ENCODE results near the gene MAP4K3. TPM values are rescaled to one million over a fixed set of nuclear protein-coding genes. Genes with fewer than 3 reads are reported as not detected.

The MAP4K3 gene
- total RNA-seq, 1 donor from 2014 or later: 48.1 TPM

DNA sequence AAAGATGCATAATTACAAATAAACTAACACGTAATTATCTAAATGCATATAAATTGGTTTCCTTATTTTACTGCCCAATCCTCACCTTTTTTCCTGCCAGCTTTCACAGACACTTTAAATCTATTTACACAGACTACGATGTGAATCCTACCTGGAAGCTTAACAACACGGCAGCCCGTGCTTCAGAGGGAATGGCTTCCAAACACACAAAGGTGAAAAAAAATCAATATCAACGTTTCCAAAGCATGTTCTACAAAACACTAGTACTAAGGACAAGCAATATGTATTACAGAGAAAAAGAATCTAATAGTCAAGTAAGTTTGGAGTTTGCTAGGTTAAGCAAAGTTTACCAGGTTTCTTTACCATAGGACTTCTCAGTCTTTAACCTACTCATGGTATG lies 4.4 kb downstream of the MAP4K3 start:
- no peak for DNase-seq
- peaks cover 5% of the 10 kb centered on the region for H3K9me3 Mint-ChIP-seq (ENCODE audit: unreplicated experiment)
- no peak overlapping the region for H3K27ac Mint-ChIP-seq (ENCODE audit: unreplicated experiment)
- peaks cover 28% of the 10 kb centered on the region for H3K4me1 Mint-ChIP-seq (ENCODE audit: low read depth, unreplicated experiment)
- H3K4me3 Mint-ChIP-seq (ENCODE audit: unreplicated experiment): no peak overlapping the region
- peaks cover 3% of the 10 kb centered on the region for H3K27me3 Mint-ChIP-seq (ENCODE audit: unreplicated experiment)
- TF ChIP-seq, protein P1, sequence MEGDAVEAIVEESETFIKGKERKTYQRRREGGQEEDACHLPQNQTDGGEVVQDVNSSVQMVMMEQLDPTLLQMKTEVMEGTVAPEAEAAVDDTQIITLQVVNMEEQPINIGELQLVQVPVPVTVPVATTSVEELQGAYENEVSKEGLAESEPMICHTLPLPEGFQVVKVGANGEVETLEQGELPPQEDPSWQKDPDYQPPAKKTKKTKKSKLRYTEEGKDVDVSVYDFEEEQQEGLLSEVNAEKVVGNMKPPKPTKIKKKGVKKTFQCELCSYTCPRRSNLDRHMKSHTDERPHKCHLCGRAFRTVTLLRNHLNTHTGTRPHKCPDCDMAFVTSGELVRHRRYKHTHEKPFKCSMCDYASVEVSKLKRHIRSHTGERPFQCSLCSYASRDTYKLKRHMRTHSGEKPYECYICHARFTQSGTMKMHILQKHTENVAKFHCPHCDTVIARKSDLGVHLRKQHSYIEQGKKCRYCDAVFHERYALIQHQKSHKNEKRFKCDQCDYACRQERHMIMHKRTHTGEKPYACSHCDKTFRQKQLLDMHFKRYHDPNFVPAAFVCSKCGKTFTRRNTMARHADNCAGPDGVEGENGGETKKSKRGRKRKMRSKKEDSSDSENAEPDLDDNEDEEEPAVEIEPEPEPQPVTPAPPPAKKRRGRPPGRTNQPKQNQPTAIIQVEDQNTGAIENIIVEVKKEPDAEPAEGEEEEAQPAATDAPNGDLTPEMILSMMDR (IDR thresholded peaks at IDR 0.05; ENCODE audit: partially characterized antibody, unreplicated experiment): no peak
- no peaks in the 10 kb centered on the region for H3K36me3 Mint-ChIP-seq (ENCODE audit: unreplicated experiment)

DNA sequence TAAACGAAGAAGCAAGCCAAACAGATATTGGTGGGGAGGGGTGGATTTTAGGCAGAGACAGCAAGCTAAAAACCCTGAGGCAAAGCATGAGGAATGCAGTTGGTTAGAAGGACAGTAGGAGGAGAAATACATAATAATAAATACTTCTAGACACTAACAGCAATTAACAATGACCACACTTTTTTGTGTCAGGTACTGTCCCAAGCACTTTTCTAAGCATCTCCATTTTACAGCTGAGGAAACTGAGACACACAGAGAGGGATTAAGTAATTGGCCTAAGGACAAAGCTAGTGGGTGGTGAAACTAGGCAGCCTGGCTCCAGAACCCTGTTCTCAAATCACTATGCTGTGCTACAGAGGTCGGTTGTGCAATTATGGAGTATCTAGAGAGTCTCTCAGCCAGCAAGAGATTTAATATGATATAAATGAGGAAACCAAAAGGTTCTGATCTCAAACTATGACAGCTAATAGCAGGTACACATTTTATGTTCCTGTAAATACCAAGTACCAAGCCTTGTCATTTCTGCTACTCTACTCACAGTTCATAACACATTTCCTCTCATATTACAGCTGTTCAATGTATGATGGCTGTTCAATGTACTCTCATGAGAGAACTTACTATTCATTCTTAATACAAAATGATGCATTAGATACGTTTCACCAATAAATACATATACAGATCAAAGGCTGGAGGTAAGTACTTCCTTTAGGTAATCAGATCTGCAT lies 5.3 kb downstream of the MAP4K3 start:
- no peak overlapping the region for H3K4me3 Mint-ChIP-seq (ENCODE audit: unreplicated experiment)
- no peaks in the 10 kb centered on the region for H3K36me3 Mint-ChIP-seq (ENCODE audit: unreplicated experiment)
- H3K4me1 Mint-ChIP-seq (ENCODE audit: low read depth, unreplicated experiment): peaks cover 28% of the 10 kb centered on the region
- H3K27me3 Mint-ChIP-seq (ENCODE audit: unreplicated experiment): peaks cover 3% of the 10 kb centered on the region
- H3K27ac Mint-ChIP-seq (ENCODE audit: unreplicated experiment): no peak overlapping the region
- peaks cover 5% of the 10 kb centered on the region for H3K9me3 Mint-ChIP-seq (ENCODE audit: unreplicated experiment)
- DNase-seq: no peak
- TF ChIP-seq, protein P1 (IDR thresholded peaks at IDR 0.05; ENCODE audit: partially characterized antibody, unreplicated experiment): no peak

DNA sequence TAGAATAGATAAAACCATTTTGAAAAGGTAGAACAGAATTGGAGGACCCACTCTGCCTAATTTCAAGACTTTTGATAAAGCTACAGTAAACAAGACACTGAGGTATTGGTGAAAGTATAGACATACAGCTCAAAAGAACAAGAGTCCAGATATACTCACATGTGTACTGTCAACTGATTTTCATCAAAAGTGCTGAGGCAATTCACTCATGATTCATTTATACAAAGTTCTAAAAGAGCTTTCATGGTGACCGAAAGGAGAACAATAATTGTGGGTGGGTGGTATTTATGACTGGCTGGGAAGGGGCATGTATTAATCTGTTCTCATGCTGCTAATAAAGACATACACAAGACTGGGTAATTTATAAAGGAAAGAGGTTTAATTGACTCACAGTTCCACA lies 7.3 kb downstream of the MAP4K3 start:
- no peak overlapping the region for H3K27ac Mint-ChIP-seq (ENCODE audit: unreplicated experiment)
- H3K4me3 Mint-ChIP-seq (ENCODE audit: unreplicated experiment): no peak overlapping the region
- DNase-seq: no peak
- no peaks in the 10 kb centered on the region for H3K36me3 Mint-ChIP-seq (ENCODE audit: unreplicated experiment)
- H3K27me3 Mint-ChIP-seq (ENCODE audit: unreplicated experiment): no peaks in the 10 kb centered on the region
- TF ChIP-seq, protein P1 (IDR thresholded peaks at IDR 0.05; ENCODE audit: partially characterized antibody, unreplicated experiment): no peak
- H3K9me3 Mint-ChIP-seq (ENCODE audit: unreplicated experiment): peaks cover 2% of the 10 kb centered on the region
- peaks cover 19% of the 10 kb centered on the region for H3K4me1 Mint-ChIP-seq (ENCODE audit: low read depth, unreplicated experiment)

DNA sequence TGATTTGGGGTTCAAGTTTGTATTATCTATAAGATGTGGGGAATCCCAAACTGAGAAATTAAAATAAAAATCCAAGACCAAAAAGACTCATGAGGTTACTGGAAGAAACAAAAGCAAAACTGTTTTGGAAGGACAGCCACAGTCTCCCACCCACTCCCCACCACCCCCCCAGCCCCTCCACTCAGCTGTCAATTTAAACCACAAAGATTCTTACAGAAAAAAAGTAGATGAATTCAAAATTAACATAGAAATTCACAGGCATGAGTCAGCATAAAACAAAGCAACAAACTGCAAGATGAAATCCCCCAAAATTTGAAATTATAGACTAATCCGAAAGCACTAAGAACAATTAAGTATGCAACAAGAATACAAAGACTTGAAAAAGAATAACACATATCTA lies 12.1 kb downstream of the MAP4K3 start:
- H3K4me3 Mint-ChIP-seq (ENCODE audit: unreplicated experiment): no peak overlapping the region
- DNase-seq: no peak
- TF ChIP-seq, protein P1 (IDR thresholded peaks at IDR 0.05; ENCODE audit: partially characterized antibody, unreplicated experiment): no peak
- no peaks in the 10 kb centered on the region for H3K27me3 Mint-ChIP-seq (ENCODE audit: unreplicated experiment)
- H3K36me3 Mint-ChIP-seq (ENCODE audit: unreplicated experiment): no peaks in the 10 kb centered on the region
- H3K27ac Mint-ChIP-seq (ENCODE audit: unreplicated experiment): no peak overlapping the region
- H3K9me3 Mint-ChIP-seq (ENCODE audit: unreplicated experiment): peaks cover 2% of the 10 kb centered on the region
- H3K4me1 Mint-ChIP-seq (ENCODE audit: low read depth, unreplicated experiment): no peaks in the 10 kb centered on the region

DNA sequence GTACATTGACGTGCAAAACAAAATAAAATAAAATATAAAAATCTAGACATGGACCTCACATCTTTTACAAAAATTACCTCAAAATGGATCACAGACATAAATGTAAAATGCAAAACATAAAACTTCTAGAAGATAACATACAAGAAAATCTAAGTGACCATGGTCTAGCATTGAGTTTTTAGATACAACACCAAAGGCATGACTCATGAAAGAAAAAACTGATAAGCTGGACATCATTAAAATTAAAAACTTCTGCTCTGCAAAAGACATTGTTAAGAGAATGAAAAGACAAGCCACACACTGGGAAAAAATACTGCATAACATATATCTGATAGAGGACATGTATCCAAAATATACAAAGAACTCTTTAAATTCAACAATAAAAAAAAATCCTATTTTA lies 14.4 kb downstream of the MAP4K3 start:
- no peak overlapping the region for H3K4me3 Mint-ChIP-seq (ENCODE audit: unreplicated experiment)
- peaks cover 2% of the 10 kb centered on the region for H3K4me1 Mint-ChIP-seq (ENCODE audit: low read depth, unreplicated experiment)
- H3K27ac Mint-ChIP-seq (ENCODE audit: unreplicated experiment): no peak overlapping the region
- peaks cover 2% of the 10 kb centered on the region for H3K9me3 Mint-ChIP-seq (ENCODE audit: unreplicated experiment)
- no peaks in the 10 kb centered on the region for H3K27me3 Mint-ChIP-seq (ENCODE audit: unreplicated experiment)
- DNase-seq: no peak
- H3K36me3 Mint-ChIP-seq (ENCODE audit: unreplicated experiment): no peaks in the 10 kb centered on the region
- TF ChIP-seq, protein P1 (IDR thresholded peaks at IDR 0.05; ENCODE audit: partially characterized antibody, unreplicated experiment): no peak
